Activated CD8-positive, alpha-beta memory T cell treated with anti-CD3 and anti-CD28 coated beads for 24 hours (primary cell): Measurements from ENCODE around the gene ANP32B.

ENCODE experiments used
- DNase-seq: peaks from one replicate; pipeline ENCODE4 v3.0.0-alpha.2; 2020

ANP32B gene

DNA sequence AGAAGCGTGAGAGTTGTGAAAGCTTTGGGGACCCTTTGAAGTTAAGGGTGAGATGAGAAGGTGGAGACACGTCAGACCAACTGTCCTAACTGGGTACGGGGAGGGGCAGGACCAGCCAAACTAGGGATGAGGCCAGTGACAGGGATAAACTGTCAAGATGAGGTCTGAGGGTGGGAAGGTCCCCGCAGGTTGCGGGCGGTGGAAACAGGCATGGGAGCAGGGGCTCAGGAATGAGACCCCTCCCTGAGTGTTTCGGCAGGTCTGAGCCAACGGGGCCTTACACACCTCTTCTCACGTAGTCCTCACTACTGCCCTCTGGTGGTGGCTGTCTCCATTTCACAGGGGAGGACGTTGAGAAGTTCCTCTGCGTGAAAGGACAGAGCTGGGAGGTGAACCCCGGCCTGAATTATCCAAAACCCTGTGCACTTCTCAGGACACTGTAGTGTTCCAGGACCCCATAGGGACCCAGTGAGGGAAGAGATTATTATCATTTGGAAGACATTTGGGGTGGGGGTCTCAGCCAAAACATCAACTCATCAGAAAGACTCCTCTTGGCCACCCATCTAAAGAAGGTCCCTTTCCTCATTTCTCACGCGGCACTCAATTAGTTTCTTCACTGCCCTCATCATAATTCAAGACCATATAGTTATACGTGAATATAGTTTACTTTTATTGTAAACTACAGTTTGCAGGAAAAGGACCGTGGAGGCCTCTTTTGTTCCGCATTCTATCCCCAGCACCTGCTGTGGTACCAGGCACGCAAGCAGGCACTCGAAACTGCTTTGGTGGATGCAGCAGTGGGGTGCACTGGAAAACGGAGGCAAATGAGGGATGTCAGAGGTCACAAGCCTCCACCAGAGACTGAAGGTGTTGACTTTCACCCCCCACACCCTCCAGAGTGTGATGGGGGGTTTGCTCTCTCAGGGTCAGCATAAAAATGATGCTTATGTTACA lies 51.7 kb downstream of the ANP32B start:
- DNase-seq, result peak; percentile 96

DNA sequence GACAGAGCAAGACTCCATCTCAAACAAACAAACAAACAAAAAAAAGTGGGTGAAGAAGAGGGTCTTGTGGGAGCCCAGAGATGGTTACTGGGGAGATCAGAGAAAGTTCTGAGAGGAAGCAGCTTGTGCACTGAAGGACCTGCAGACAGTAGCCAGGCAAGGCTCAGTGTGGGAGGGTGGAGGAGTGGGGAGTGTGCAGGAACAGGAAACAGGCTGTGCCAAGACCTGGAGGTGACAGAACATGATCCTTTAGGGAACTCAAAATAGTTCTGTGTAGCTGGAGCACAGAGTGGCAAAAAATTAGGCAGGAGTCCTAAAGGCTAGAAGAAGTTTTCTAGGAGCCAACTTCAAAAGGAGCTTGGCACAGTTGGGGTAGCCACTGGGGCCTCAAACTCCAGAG lies 54.2 kb downstream of the ANP32B start:
- no peak for DNase-seq

DNA sequence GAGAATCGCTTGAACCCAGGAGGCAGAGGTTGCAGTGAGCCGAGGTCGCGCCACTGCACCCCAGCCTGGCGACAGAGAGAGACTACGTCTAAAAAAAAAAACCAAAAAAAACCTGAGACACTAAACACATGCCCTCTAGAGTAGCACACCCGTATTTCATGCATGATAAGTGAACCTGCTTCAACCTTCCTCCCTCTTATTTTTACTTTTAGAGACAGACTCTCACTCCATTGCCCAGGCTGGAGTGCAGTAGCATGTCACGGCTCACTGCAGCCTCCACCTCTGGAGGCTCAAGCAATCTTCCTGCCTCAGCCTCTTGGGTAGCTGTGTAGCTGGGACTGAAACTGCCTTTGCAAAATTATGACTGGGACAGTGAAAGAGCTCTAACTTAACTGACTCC lies 55.8 kb downstream of the ANP32B start:
- DNase-seq, result no peak

DNA sequence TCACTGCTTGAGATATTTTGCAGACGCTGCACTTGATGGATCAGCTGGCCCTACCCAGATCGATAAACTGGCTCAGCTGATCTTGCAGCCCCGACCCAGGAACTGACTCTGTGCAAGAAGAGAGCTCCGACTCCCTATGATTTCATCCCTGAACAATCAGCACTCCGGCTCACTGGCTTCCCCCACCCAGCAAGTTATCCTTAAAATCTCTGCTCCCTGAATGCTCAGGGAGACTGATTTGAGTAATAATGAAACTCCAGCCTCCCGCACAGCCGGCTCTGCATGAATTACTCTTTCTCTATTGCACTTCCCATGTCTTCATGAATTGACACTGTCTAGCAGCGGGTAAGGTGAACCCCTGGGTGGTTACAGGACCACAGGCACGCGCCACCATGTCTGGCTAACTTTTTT lies 56.5 kb downstream of the ANP32B start:
- DNase-seq, result no peak

DNA sequence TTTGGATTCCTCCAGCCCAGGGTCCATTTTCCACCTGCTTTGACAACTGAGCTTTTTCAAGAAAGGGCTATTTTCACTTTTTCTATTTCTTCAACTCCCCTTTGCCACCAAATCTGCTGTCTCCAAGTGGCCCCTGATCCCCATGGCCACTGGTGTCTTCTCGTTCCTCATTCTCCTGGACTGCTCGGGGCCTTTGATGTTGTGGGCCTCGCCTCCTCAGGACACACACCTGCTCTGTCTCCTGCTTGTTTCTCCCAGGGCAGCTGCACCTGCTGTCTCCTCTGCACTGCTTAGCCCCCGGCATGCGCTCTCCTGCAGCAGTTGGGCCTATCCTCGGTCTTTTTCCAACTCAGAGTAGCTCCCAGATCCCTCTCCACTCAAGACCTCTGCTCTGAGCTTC lies 57.1 kb downstream of the ANP32B start:
- no peak for DNase-seq

DNA sequence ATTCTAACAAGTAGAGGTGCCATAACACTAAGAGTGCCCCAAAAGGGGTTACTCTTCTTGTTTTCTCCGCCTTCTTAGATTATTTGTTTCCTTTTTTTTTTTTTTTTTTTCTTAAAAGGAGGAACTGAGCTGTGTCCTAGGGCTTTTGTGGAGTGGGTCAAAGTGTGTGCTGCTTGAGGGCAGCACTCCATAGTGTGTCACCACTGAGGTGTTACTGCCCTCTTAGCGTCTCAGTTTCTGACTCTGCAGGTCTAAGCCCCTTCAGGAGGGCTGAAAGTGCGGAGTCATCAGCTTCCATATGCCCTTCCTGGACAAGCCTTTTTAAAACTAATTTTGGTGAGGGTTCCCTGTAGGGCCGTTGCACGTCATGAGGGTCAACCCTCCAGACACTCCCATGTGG lies 60.8 kb downstream of the ANP32B start:
- no peak for DNase-seq

DNA sequence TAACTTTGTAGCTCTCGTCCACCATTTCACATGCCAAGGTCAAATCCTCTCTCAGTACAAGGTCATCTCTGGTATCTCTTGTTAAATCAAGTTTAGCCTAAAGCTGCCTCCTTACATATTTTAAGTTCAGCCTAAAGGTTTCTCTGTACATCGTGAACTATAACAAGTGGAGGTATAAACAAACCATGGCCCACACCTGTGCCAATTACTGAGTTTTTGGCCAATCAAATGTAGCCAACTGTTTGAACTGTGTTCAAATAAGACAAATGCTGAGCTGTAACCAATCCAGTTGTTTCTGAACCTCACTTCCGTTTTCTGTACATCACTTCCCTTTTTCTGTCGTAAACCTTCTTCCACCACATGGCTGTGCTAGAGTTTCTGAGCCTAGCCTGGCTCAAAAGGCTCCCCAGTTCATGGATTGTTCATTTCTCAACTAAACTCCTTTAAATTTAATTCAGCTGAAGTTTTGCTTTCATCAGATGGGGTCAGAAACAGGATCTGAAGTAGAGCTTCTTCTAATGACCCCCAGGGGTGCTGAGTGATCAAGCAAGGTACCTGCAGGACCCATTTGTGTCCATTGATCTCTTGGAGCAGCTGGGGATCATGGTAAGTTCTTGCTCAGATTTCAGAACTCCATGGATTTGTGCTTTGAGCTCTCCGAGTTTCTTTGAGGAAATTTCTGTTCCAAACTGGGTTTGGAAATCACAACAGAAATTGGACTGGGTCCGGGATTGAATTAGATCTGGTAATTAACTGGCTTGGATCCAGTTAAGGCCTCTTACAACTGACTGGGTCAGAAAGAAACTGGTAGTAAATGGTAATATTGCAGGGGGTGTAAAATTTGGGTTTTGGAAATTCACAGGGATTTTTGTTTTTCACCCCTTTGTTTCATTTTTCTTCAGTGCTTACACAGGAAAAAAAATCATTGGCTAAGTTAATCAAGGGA lies 62.4 kb downstream of the ANP32B start:
- DNase-seq, result peak; percentile 65

DNA sequence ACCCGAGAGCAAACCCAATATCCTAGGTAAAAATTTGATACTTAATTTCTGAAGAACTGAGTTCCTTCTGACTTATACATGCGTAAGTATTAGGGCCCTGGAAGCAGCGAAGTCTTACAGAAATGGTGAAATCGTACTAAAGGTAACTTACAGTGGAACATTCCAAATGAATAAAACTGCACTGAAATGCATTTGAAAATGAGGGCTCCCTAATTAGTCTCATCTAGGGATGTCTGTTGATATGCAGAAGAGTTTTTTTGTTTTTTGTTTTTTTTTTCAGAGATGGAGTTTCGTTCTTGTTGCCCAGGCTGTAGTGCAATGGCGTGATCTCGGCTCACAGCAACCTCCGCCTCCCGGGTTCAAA lies 63.0 kb downstream of the ANP32B start:
- no peak for DNase-seq

DNA sequence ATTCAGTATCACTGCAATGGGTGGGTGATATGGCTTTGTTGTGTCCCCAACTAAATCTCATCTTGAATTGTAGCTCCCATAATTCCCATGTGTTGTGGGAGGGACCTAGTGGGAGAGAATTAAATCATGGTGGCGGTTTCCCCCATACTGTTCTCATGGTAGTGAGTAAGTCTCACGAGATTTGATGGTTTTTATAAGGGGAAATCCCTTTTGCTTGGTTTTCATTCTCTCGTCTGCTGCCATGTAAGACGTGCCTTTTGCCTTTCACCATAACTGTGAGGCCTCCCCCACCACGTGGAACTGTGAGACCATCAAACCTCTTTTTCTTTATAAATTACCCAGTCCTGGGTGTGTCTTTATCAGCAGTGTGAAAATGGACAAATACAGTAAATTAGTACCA lies 63.9 kb downstream of the ANP32B start:
- no peak for DNase-seq

DNA sequence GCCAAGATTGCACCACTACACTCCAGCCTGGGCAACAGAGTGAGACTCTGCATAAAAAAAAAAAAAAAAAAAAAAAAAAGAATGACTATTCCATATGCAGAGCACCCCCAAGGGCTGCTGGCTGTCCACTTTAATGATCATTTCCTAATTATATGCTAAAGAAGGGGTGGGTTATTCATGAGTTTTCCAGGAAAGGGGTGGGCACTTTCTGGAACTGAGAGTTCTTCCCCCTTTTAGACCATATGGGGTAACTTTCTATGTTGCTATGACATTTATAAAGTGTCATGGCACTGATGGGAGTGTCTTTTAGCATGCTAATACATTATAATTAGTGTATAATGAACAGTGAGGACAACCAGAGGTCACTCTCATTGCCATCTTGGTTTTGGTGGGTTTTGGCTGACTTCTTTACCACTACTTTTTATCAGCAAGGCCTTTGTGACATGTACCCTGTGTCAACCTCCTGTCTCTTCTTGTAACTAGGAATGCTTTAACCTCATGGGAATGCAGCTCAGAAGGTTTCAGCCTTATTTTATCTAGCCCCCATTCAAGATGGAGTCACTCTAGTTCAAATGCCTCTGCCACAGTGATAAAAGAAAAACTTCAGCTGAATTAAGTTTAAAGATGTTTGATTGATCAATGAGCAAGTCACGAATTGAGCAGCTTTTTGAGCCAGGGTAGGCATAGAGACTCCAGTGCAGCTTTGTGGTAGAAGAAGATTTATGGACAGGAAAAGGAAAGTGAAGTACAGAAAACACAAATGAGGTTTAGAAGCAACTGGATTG lies 66.3 kb downstream of the ANP32B start:
- no peak for DNase-seq

DNA sequence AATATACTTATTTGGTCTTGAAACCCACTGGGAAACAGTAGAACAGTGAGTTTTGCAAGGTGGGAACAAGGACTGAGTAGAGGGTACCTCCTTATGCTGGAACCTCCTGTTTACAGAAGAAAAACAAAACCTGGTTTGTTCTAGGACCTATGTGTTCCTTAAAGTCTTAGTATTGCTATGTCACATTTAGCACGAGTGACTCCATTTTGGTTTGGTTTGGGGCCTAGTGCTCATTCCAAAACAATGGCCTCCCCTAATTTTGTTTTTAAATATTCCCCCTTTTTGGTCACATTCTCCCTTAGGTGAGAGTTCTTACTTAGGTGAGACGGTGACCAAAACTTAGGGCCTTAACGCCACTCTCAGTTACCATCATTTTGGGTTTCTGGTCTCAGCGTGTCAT lies 67.2 kb downstream of the ANP32B start:
- DNase-seq, result no peak

DNA sequence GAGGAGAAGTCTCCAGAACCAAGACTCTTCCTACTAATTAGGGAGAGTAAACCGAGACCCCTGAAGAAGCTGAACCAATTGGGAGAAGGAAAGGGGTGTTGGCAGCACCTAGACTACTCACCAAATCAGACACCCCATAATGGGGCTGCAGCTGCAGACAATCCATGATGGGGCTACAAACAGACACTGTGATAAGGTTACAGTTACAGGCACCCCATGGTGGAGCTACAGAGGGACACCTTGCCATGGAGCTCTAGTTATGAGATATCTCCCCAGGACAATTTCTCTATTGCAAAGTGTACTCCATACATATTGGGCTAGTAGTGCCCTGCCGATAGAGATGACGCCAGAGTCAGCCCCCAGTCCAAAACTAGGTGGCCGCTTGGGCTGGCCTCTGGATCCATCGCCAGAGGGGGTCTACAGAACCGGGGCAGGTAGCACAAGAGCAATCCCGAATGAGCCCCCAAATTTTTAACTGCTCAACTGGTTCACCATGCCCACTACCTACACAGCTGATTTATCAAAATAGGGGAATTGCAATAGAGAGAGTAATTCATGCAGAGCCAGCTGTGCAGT lies 71.3 kb downstream of the ANP32B start:
- no peak for DNase-seq

DNA sequence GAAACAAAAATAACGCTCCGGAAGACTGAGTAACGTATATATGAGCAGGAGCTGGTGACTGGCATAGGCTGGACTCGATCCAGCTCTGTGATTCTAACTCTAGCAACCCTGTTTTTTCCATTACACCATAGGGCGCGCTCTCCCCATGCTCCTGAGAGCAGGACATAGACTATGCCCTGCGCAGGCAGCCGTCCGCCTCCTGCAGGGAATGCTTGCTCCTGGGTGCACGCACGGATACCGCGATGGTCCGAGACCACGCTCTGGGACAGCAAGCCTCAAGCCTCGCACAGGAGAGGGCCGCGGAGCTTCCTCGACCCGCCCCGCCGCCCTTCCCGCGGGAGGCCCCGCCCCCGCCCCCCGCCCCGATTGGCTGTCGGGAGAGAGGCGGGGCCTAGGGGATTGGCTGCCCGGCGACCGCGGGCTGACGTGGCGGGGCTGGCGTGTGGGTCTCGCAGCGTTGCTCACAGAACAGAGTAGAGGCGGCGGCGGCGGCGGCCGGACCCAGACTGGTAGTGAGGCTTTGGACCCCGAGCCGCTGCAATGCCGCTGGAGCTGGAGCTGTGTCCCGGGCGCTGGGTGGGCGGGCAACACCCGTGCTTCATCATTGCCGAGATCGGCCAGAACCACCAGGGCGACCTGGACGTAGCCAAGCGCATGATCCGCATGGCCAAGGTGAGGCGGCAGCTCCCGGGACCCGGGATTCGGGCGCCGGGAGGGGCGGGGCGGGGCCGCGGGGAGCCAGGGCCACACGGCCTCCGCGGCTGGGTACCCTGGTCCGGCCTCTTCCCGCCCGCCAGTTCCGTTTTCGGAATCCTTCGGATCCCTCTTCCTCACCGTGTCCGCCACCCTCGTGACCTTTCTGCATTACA lies 73.4 kb downstream of the ANP32B start, which contains the start of gene NANS:
Gene NANS, plus strand, starts transcription at position 464 of the 869 bp plus-strand sequence. Its CDS starts 77 bp downstream, at position 541.
- DNase-seq, result peak; percentile 95

DNA sequence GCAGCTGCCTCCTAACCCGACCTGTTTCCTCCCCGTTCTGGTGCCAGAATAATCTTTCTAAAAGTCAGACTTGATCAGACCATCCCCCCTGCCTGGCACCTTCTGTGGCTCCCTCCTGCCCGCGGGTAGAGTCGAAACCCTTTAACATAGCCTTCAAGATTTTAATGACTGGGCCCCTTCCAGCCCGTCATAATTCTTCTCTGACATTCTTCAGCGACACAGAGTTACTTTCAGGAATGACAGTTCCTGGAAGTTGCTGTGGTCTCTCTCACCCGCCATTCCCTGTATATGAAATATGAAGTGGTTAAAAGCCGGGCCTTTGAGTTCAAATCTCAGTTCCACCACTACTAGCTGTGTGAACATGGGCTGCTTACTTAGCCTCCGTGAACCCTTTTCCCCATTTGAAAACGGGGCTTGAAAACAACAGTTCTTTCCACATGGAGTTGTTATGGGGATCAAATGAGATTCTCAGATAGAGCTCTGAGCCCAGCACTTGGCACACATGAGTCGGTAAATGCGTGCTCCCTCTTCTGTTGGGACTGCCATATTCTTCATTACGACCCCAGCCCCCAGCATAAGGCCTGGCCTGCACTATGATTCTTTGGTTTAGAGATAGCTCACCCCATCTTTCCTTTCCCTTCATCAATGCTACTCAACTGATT lies 74.1 kb downstream of the ANP32B start:
- no peak for DNase-seq

DNA sequence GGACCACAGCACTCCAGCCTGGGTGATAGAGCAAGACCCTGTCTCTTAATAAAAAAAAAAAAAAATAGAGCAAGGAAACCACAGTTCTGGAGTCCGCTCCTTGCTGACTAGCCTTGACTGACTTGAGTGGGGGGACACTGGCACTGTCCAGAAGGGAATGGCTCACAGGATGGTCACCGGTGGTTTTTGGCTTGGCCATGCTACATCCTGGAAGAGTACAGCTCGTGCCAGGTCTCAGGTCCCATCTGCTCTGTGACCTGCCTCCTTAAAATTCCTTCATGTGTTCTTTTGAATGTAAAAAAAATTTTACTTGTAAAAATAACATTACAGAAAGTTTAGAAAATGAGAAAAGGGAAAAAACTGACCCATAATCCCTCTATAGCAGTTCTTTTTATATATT lies 79.0 kb downstream of the ANP32B start:
- no peak for DNase-seq

DNA sequence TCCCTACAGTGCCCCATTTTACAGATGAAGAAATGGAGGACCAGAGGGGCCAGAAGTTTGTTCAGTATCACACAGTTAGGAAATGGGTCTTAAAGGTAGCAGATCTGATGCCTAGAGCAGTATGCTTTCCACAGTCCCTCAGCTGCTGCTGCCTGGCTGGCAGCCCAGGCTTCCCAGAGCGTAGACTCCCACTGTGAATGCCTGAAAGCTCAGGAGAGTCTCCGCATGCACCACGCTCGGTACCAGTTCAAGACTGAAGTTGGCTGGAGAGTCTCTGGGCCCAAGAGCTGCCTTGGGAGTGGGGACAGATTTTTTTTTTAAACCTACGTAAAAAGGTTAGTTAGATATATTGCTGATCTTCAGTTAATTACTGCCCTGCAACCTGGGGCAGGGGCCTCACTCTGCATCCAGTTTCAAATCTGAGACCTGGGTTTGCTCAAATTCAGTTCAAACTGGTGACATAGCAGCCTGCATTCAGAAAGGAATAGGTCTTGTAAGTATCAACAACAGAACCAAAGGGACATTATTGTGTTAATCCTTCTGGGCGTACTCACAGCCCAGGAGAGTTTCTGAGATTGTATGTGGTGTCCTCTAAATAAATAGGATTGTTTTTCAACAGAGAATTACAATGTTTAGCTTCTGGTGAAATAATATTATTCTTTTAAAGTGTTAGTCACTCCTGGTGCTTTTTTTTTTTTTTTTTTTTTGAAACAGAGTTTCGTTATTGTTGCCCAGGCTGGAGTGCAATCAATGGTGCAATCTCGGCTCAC lies 81.7 kb downstream of the ANP32B start:
- DNase-seq, result no peak
